Measurements from ENCODE around the gene IKBKG. TPM values are rescaled to one million over a fixed set of nuclear protein-coding genes. Genes with fewer than 3 reads are reported as not detected.
A peak's percentile ranks its signal among the peaks of the same experiment; 100 is the strongest.
"Not testable (repeated sequence)": the region's sequence is repeated elsewhere in the genome, so short reads cannot be mapped to it uniquely, and the experiment has no call there.

Gene IKBKG
- total RNA-seq, 2 experiments from 2014 or later = 51.1 to 56.0 TPM

DNA sequence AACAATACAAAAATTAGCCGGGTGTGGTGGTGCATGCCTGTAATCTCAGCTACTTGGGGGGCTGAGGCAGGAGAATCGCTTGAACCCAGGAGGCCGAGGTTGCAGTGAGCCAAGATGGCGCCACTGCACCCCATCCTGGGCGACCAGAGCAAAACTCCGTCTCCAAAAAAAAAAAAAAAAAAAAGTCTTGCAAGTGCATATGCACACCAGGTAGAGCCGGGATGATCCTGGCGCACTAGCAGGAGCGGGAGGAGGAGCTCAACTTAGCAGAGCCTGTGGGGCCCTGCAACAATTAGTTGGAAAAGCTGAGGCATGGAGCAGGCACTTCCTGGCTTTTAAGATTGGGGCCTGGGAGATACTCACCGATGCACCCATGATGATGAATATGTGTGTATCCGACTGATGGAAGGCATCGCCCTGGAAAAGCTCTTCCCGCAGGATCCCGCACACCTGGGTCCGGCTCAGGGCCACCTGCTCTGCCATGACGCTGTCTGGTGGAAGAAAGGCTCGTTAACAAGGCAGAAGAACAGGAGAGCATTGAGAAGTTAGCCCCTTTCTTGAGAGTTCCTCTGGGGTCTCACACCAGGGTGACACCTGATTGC is 1.6 kb upstream of the IKBKG start:
- DNase-seq (no peak), ATAC-seq (no peak)
- H3K9me3 Mint-ChIP-seq (ENCODE audit: insufficient read depth) = no peaks in the 10 kb centered on the region
- ChIA-PET CTCF (no interaction called here), POLR2A (no interaction called here)
- H3K27ac Mint-ChIP-seq = peak overlapping the region; percentile 70
- peaks cover 41% of the 10 kb centered on the region for H3K36me3 Mint-ChIP-seq (ENCODE audit: low read depth)
- H3K4me1 Mint-ChIP-seq (ENCODE audit: low read depth) = peaks cover 52% of the 10 kb centered on the region
- peak overlapping the region; percentile 74 for H3K4me3 Mint-ChIP-seq
- H3K27me3 Mint-ChIP-seq (ENCODE audit: low read depth) = no peaks in the 10 kb centered on the region

GRCh38 chrX:154546354-154547244 is 821 bp upstream of the IKBKG start, which contains the start of gene G6PD:
G6PD (minus strand) TSS chrX:154546846; CDS start chrX:154546155, 691 bp downstream.
- Mint-ChIP-seq H3K27me3 (ENCODE audit: low read depth) (no peaks in the 10 kb centered on the region), H3K9me3 (ENCODE audit: insufficient read depth) (no peaks in the 10 kb centered on the region), H3K36me3 (ENCODE audit: low read depth) (peaks cover 40% of the 10 kb centered on the region), H3K4me1 (ENCODE audit: low read depth) (peaks cover 53% of the 10 kb centered on the region), H3K4me3 (peak within 1 kb of the TSS; percentile 90), H3K27ac (peak within 1 kb of the TSS; percentile 94)
- ChIA-PET POLR2A (no interaction called here), CTCF (no interaction called here)
- ATAC-seq (peak; percentile 60), DNase-seq (peak; percentile 81)

DNA sequence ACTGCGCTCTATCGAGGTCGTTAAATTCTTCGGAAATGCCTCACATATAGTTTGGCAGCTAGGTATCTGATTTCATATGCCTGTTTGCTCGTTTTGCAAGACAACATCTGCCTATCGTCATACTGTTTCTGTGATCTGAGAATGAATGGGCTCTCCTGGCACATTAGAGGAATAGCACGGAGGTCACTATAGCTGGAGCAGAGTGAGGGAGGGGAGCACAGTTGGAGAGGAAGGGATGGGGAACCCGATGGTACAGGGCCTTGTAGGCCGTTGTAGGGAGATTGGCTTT is 552 bp downstream of the IKBKG start:
- ChIA-PET CTCF (no interaction called here), POLR2A (interaction anchor here (0.7 kb wide), 1 partner anchor 114 kb away, joined by 4 read pairs; no protein-coding TSS in a partner anchor)
- ATAC-seq = no peak
- H3K27ac Mint-ChIP-seq = peak overlapping the region; percentile 94
- no peaks in the 10 kb centered on the region for H3K9me3 Mint-ChIP-seq (ENCODE audit: insufficient read depth)
- peak overlapping the region; percentile 90 for H3K4me3 Mint-ChIP-seq
- peaks cover 47% of the 10 kb centered on the region for H3K4me1 Mint-ChIP-seq (ENCODE audit: low read depth)
- DNase-seq = no peak
- no peaks in the 10 kb centered on the region for H3K27me3 Mint-ChIP-seq (ENCODE audit: low read depth)
- peaks cover 44% of the 10 kb centered on the region for H3K36me3 Mint-ChIP-seq (ENCODE audit: low read depth)

GRCh38 chrX:154549766-154550165 is 2.3 kb downstream of the IKBKG start:
- CTCF ChIA-PET = no interaction called here
- Mint-ChIP-seq H3K36me3 (ENCODE audit: low read depth) (peaks cover 47% of the 10 kb centered on the region), H3K27me3 (ENCODE audit: low read depth) (no peaks in the 10 kb centered on the region), H3K4me1 (ENCODE audit: low read depth) (peaks cover 43% of the 10 kb centered on the region), H3K27ac (no peak overlapping the region), H3K9me3 (ENCODE audit: insufficient read depth) (no peaks in the 10 kb centered on the region), H3K4me3 (peak overlapping the region; percentile 58)
- POLR2A ChIA-PET = interaction anchor here (0.5 kb wide), 1 partner anchor 236 kb away, joined by 3 read pairs; no protein-coding TSS in a partner anchor
- no peak for DNase-seq
- ATAC-seq = no peak

DNA sequence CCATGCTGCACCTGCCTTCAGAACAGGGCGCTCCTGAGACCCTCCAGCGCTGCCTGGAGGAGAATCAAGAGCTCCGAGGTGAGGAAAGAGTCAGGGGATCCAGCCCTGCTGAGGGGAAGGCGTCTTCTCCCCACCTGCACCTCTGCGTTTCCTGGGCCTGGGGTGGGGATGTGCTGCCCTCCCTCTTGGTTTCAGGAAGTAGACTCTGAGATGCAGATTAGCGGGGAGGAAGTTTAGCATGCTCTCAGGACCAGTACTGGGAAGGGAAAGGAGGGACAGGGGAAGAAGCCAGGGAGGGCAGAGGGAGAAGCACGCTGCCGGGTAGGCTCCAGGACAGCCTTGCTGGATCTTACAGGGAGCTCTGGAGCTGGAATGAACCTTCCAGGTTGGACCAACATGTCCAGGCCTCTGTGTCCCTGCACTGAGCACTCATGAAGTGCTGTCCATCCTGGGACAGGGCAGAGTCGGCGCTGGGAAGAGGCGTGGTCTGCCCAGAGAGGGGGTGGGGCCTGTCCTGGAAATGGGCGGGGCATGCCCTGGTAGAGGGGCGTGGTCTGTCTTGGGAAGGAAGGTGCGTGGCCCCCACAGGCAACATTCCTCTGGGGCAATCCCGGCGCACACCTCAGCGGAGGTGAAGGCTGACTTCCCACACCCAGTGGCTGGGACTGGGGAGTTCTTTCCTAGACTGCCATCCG is 4.8 kb downstream of the IKBKG start:
- Mint-ChIP-seq H3K27ac (peak overlapping the region; percentile 39), H3K36me3 (ENCODE audit: low read depth) (peaks cover 37% of the 10 kb centered on the region), H3K4me1 (ENCODE audit: low read depth) (peaks cover 36% of the 10 kb centered on the region)
- ATAC-seq; DNase-seq; CTCF ChIA-PET; H3K4me3 Mint-ChIP-seq; H3K9me3 Mint-ChIP-seq (ENCODE audit: insufficient read depth); H3K27me3 Mint-ChIP-seq (ENCODE audit: low read depth): not testable (repeated sequence)
- POLR2A ChIA-PET = interaction anchor here (0.5 kb wide), 1 partner anchor 170 kb away, joined by 3 read pairs; no protein-coding TSS in a partner anchor

DNA sequence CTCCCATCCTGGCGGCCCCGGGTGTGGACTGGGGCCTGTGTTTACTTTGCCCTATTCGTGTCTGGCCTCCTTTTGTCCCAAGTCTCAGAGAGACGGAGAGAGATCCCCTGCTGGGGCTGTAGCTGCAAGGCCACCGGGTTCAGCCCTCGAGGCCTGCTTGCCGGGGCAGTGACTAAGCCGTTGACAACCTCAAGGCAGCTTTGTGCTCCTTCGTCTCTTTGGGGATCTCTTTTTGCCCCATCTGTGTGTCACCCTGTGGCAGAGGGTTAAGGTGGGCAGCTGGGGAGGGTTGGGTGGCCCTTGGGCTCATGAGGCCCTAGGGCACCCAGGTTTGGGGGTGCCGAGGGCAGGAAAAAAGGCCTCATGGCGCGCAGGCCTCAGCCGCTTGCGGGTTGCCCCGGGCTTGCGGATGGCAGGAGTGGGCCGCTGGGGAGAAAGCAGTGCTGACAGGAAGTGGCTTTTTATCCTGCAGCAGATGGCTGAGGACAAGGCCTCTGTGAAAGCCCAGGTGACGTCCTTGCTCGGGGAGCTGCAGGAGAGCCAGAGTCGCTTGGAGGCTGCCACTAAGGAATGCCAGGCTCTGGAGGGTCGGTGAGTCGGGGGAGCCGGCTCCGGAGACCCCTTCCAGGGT is 10.8 kb downstream of the IKBKG start:
- H3K36me3 Mint-ChIP-seq (ENCODE audit: low read depth) = peaks cover 12% of the 10 kb centered on the region

GRCh38 chrX:154558896-154559295 is 11.5 kb downstream of the IKBKG start:
- DNase-seq; POLR2A ChIA-PET; H3K4me1 Mint-ChIP-seq (ENCODE audit: low read depth); H3K4me3 Mint-ChIP-seq; H3K27me3 Mint-ChIP-seq (ENCODE audit: low read depth); H3K27ac Mint-ChIP-seq; H3K9me3 Mint-ChIP-seq (ENCODE audit: insufficient read depth); ATAC-seq; CTCF ChIA-PET; H3K36me3 Mint-ChIP-seq (ENCODE audit: low read depth): not testable (repeated sequence)

More for the DNA sequence above, 10.8 kb downstream of the IKBKG start:
- H3K27ac Mint-ChIP-seq; POLR2A ChIA-PET; DNase-seq; H3K27me3 Mint-ChIP-seq (ENCODE audit: low read depth); H3K9me3 Mint-ChIP-seq (ENCODE audit: insufficient read depth); CTCF ChIA-PET; H3K4me1 Mint-ChIP-seq (ENCODE audit: low read depth); H3K4me3 Mint-ChIP-seq: not testable (repeated sequence)
- peak; percentile 78 for ATAC-seq

GRCh38 chrX:154560326-154560725 is 12.9 kb downstream of the IKBKG start:
- H3K4me1 Mint-ChIP-seq (ENCODE audit: low read depth); H3K36me3 Mint-ChIP-seq (ENCODE audit: low read depth); H3K27ac Mint-ChIP-seq; ATAC-seq; H3K4me3 Mint-ChIP-seq; CTCF ChIA-PET; POLR2A ChIA-PET; H3K9me3 Mint-ChIP-seq (ENCODE audit: insufficient read depth); DNase-seq; H3K27me3 Mint-ChIP-seq (ENCODE audit: low read depth): not testable (repeated sequence)

- H3K4me1 Mint-ChIP-seq (ENCODE audit: low read depth); H3K27me3 Mint-ChIP-seq (ENCODE audit: low read depth); H3K36me3 Mint-ChIP-seq (ENCODE audit: low read depth); H3K4me3 Mint-ChIP-seq; CTCF ChIA-PET; POLR2A ChIA-PET; DNase-seq; ATAC-seq; H3K27ac Mint-ChIP-seq; H3K9me3 Mint-ChIP-seq (ENCODE audit: insufficient read depth): not testable (repeated sequence)
These were observed 14.9 kb downstream of the IKBKG start for GRCh38 chrX:154562295-154562694.

- ATAC-seq; H3K27me3 Mint-ChIP-seq (ENCODE audit: low read depth); H3K4me3 Mint-ChIP-seq; CTCF ChIA-PET; DNase-seq; POLR2A ChIA-PET; H3K27ac Mint-ChIP-seq; H3K4me1 Mint-ChIP-seq (ENCODE audit: low read depth); H3K36me3 Mint-ChIP-seq (ENCODE audit: low read depth); H3K9me3 Mint-ChIP-seq (ENCODE audit: insufficient read depth): not testable (repeated sequence)
These were observed 22.9 kb downstream of the IKBKG start for GRCh38 chrX:154570361-154570760.

DNA sequence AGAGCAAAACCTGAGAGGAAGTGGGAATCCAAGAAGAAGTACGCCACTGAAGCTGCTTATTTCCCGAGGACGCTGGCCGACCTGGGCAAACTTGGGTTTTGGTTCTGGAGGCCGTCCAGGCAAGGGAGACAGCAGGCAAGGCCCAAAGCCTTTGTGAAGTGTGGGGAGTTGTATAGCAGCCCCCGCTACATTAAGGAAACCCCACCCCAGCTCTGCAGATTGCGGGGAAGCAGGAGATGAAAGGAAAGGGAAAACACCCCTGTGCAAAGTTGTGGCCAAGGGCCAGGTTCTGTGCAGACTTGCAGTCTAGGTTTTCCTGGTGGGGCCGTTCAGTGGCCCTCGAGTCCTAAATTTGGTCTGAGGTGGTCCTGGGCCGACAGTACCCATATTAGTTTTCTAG is 25.6 kb downstream of the IKBKG start:
- H3K4me1 Mint-ChIP-seq (ENCODE audit: low read depth); H3K27ac Mint-ChIP-seq; CTCF ChIA-PET; ATAC-seq; DNase-seq; H3K9me3 Mint-ChIP-seq (ENCODE audit: insufficient read depth); H3K27me3 Mint-ChIP-seq (ENCODE audit: low read depth); H3K36me3 Mint-ChIP-seq (ENCODE audit: low read depth); H3K4me3 Mint-ChIP-seq; POLR2A ChIA-PET: not testable (repeated sequence)

DNA sequence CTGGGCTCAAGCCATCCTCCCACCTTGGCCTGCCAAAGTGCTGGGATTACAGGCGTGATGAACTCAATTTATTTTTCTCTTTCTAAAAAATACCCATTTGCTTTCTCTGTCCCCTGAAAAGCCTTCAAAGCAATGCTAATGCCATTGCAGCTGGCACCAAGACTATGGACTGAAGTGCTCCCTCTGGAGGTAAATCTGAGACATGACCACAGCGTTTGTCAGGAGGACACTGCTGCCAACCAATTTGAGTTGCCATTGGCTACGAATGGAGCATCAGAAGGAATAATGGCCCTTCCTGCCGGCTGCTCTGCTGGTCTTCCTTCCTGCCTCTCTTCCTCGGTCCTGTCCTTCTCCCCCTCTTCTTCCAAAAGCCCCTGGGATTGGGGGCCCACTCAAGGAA is 27.7 kb downstream of the IKBKG start:
- H3K27ac Mint-ChIP-seq; H3K9me3 Mint-ChIP-seq (ENCODE audit: insufficient read depth); H3K4me3 Mint-ChIP-seq; DNase-seq; H3K4me1 Mint-ChIP-seq (ENCODE audit: low read depth); H3K36me3 Mint-ChIP-seq (ENCODE audit: low read depth); CTCF ChIA-PET; H3K27me3 Mint-ChIP-seq (ENCODE audit: low read depth); POLR2A ChIA-PET: not testable (repeated sequence)
- peak; percentile 51 for ATAC-seq

Data from activated CD8-positive, alpha-beta T cell treated with anti-CD3 and anti-CD28 coated beads, Interleukin-2, amount 10 ng/mL, durations not matched to agents 7 days and 5 days (primary cell).